NB4 (cell line): ENCODE data around the gene ZNF154.

Source experiments
- DNase-seq: peaks from one replicate; pipeline ENCODE4 v3.0.0; 2010; ENCODE audit warnings: low read depth
- H3K4me3 ChIP-seq: one replicate; pipeline ENCODE4 v1.5.1; 2011; ENCODE audit warnings: mild to moderate bottlenecking, low read depth, low read length, moderate library complexity
- MYC ChIP-seq: IDR thresholded peaks from 2 replicates; pipeline ENCODE4 v1.6.1; 2011; ENCODE audit warnings: low read depth, low read length
- POLR2A ChIP-seq: IDR thresholded peaks from 2 replicates; pipeline ENCODE4 v1.6.1; 2011; ENCODE audit warnings: mild to moderate bottlenecking; ENCODE audit not compliant: insufficient read length; ENCODE audit errors: extremely low read depth
- TF ChIP-seq, protein P1 (sequence below): IDR thresholded peaks from one replicate; pipeline ENCODE4 v1.5.1; 2012; ENCODE audit warnings: low read depth, low read length
- TF ChIP-seq, protein P2 (sequence below): IDR thresholded peaks from 2 replicates; pipeline ENCODE4 v1.6.1; 2011; ENCODE audit warnings: low read depth, low read length

ZNF154 gene

DNA sequence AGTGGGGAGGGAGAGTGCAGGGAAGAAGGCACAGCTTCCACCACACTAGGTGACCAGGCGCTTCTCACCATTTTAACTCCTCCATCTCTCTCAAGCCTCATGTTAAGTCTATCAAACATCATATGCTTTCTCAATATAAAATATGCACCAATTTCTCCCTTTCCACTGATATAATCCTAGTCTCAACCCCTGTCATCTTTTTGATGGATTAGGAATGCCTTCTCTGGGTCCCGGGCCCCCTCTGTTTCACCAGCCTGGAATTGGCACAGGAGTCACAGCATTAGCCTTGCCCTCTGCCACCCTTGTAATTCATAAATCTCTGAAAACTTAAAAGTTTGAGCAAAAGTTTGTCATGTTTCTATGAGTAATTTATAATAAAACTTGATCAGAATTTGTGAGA is 40.4 kb downstream of the ZNF154 start, which contains the start of gene ZSCAN4:
Gene ZSCAN4 (plus strand): TSS at position 301 of the 400 bp plus-strand sequence. CDS start 7,211 bp downstream, outside the sequence.
- no peak for TF ChIP-seq MYC
- TF ChIP-seq POLR2A: no peak
- TF ChIP-seq, protein P1, sequence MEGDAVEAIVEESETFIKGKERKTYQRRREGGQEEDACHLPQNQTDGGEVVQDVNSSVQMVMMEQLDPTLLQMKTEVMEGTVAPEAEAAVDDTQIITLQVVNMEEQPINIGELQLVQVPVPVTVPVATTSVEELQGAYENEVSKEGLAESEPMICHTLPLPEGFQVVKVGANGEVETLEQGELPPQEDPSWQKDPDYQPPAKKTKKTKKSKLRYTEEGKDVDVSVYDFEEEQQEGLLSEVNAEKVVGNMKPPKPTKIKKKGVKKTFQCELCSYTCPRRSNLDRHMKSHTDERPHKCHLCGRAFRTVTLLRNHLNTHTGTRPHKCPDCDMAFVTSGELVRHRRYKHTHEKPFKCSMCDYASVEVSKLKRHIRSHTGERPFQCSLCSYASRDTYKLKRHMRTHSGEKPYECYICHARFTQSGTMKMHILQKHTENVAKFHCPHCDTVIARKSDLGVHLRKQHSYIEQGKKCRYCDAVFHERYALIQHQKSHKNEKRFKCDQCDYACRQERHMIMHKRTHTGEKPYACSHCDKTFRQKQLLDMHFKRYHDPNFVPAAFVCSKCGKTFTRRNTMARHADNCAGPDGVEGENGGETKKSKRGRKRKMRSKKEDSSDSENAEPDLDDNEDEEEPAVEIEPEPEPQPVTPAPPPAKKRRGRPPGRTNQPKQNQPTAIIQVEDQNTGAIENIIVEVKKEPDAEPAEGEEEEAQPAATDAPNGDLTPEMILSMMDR: no peak
- TF ChIP-seq, protein P2, sequence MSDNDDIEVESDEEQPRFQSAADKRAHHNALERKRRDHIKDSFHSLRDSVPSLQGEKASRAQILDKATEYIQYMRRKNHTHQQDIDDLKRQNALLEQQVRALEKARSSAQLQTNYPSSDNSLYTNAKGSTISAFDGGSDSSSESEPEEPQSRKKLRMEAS: no peak
- no peak within 1 kb of the TSS for H3K4me3 ChIP-seq
- DNase-seq: no peak

- TF ChIP-seq POLR2A (no peak), MYC (no peak)
- TF ChIP-seq, protein P2: no peak
- TF ChIP-seq, protein P1: no peak
- no peak for DNase-seq
- no peak overlapping the region for H3K4me3 ChIP-seq
Measured at GRCh38 chr19:57667228-57667627, 41.8 kb downstream of the ZNF154 start.

DNA sequence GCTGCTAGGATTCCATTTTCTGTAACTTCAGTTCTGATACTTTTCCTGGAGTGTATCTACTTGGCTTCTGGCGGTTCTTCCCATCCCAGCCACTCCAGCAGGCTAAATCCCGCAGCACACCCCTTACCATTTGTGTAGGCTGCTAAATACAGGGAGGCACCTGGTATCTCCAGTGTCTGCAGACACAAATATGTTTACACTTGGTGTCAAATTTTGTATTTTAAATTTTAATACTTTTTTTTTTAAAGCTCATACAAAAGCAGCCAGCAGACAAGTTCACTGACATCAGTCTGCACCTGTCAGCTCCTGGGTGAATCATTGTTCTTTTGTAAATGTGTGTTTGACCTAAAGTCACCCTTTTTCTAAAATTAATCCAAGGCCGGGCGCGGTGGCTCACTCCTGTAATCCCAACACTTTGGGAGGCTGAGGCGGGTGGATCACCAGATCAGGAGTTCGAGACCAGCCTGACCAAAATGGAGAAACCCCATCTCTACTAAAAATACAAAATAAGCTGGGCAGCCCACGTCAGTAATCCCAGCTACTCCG is 43.7 kb downstream of the ZNF154 start:
- no peak overlapping the region for H3K4me3 ChIP-seq
- TF ChIP-seq, protein P1: no peak
- TF ChIP-seq, protein P2: no peak
- TF ChIP-seq MYC: no peak
- no peak for DNase-seq

GRCh38 chr19:57664269-57665127 is 44.5 kb downstream of the ZNF154 start:
- DNase-seq: peak; percentile 49
- no peak overlapping the region for H3K4me3 ChIP-seq
- TF ChIP-seq MYC (no peak), POLR2A (no peak)
- TF ChIP-seq, protein P1: no peak
- TF ChIP-seq, protein P2: no peak

GRCh38 chr19:57656346-57656745 is 52.7 kb downstream of the ZNF154 start:
- DNase-seq: no peak
- TF ChIP-seq, protein P1: no peak
- TF ChIP-seq, protein P2: no peak
- no peak for TF ChIP-seq MYC
- no peak overlapping the region for H3K4me3 ChIP-seq
